Lung (tissue), 12 donors: ENCODE measurements around the gene IQSEC1. TPM values are rescaled to one million over a fixed set of nuclear protein-coding genes. Genes with fewer than 3 reads are reported as not detected.

Experiments used
- ATAC-seq: fragments of 200-7000 bp; cut with Tn5 transposase; one replicate; pipeline ENCODE4 v1.9.1; 2020; ENCODE audit warnings: moderate number of reproducible peaks; ENCODE audit not compliant: insufficient read depth, low FRiP score
- DNase-seq, 3 donors: peaks; one replicate each; pipeline ENCODE4 v3.0.0-alpha.2; 2013 to 2017
- H3K27ac ChIP-seq, 2 donors: one replicate each; pipeline ENCODE4 v1.5.1; 2013; ENCODE audit warnings: mild to moderate bottlenecking in 2 of 2, moderate library complexity in 2 of 2, control low read depth in 1 of 2, inconsistent platforms in 1 of 2, low read depth in 1 of 2, low read length in 1 of 2
- H3K27me3 ChIP-seq, 3 donors: one replicate each; pipeline ENCODE4 v1.5.1; 2013; ENCODE audit warnings: low read length in 2 of 3; ENCODE audit not compliant: control insufficient read depth in 3 of 3, insufficient read depth in 3 of 3
- H3K36me3 ChIP-seq, 4 donors: one replicate each; pipeline ENCODE4 v1.5.1; 2013; ENCODE audit warnings: low read length in 4 of 4, mild to moderate bottlenecking in 1 of 4, moderate library complexity in 1 of 4; ENCODE audit not compliant: control insufficient read depth in 4 of 4, insufficient read depth in 4 of 4
- H3K4me1 ChIP-seq, 5 donors: one replicate each; pipeline ENCODE4 v1.5.1; 2013; ENCODE audit warnings: low read length in 5 of 5, mild to moderate bottlenecking in 2 of 5, moderate library complexity in 1 of 5; ENCODE audit not compliant: control insufficient read depth in 5 of 5, insufficient read depth in 5 of 5
- H3K4me3 ChIP-seq: one replicate; pipeline ENCODE4 v1.5.1; 2013; ENCODE audit warnings: mild to moderate bottlenecking, control low read depth, moderate library complexity
- H3K9ac ChIP-seq, 2 donors: one replicate each; pipeline ENCODE4 v1.5.1; 2013; ENCODE audit warnings: low read length in 2 of 2, control low read depth in 1 of 2; ENCODE audit not compliant: insufficient read depth in 1 of 2
- H3K9me3 ChIP-seq, 4 donors: one replicate each; pipeline ENCODE4 v1.5.1; 2013; ENCODE audit warnings: low read length in 3 of 4, mild to moderate bottlenecking in 1 of 4, moderate library complexity in 1 of 4; ENCODE audit not compliant: control insufficient read depth in 4 of 4, insufficient read depth in 3 of 4
- WGBS, 2 donors: extraction: QIAGEN DNeasy Blood & Tissue Kit; methylation state at CpG; one replicate each; pipeline ENCODE4 v1.1.7; 2013; 5-methylcytosine and 5-hydroxymethylcytosine counted together
- polyA plus RNA-seq, 2 donors: library from polyadenylated mRNA; stranded (reverse); fragments of 200-250 nt; gene quantifications; one replicate each; pipeline ENCODE4 v1.2.1, GENCODE V29; 2013
- total RNA-seq, 2 donors: library from RNA; depleted of rRNA in 1 of 2; stranded (reverse); fragments of >200 nt in 1 of 2; gene quantifications; one replicate each; pipeline ENCODE4 v1.2.1, GENCODE V29; 2014 to 2021
- TF ChIP-seq, protein P1 (sequence below): IDR thresholded peaks from 2 replicates; pipeline ENCODE4 v1.5.1; 2012; ENCODE audit warnings: mild to moderate bottlenecking; ENCODE audit errors: control extremely low read depth, extremely low read depth
- donor health status: control.
- donor health status: control.
- donor health status: Bipolar disorder and iron deficiency.
- donor health status: healthy.
- donor health status: DM: yes; HTN: yes; CAD: no.

Gene IQSEC1
- total and polyA plus RNA-seq, 4 donors: 13.9 to 69.1 (median 31.1) TPM

DNA sequence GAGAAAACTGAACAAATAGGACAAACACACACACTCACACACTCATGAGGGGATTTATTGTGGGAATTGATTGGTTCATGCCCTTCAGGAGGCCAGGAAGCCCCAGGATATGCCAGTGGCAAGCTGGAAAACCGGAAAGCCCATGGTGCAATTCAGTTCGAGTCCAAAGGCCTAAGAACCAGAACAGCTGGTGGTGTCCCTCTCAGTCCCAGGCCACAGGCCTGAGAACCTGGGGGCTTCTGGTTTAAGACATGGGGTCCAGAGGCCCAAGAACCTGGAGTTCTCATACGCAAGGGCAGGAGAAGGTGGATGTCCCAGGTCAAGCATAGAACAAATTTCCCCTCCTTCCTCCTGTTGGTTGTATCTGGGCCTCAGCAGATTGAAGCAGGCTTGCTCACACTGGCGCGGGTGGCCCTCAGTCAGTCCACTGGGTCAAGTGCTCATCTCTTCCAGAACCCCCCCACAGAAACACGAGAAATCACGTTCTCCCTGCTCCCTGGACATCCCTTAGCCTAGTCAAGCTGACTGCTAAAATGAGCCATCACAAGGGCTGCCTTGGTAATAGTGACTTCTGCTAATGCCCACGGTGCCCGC lies 181.7 kb downstream of the IQSEC1 start:
- no peak for DNase-seq
- TF ChIP-seq, protein P1, sequence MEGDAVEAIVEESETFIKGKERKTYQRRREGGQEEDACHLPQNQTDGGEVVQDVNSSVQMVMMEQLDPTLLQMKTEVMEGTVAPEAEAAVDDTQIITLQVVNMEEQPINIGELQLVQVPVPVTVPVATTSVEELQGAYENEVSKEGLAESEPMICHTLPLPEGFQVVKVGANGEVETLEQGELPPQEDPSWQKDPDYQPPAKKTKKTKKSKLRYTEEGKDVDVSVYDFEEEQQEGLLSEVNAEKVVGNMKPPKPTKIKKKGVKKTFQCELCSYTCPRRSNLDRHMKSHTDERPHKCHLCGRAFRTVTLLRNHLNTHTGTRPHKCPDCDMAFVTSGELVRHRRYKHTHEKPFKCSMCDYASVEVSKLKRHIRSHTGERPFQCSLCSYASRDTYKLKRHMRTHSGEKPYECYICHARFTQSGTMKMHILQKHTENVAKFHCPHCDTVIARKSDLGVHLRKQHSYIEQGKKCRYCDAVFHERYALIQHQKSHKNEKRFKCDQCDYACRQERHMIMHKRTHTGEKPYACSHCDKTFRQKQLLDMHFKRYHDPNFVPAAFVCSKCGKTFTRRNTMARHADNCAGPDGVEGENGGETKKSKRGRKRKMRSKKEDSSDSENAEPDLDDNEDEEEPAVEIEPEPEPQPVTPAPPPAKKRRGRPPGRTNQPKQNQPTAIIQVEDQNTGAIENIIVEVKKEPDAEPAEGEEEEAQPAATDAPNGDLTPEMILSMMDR: no peak
- 56 to 65% methylated on average over 9 of the region's 9 CpGs for WGBS, 2 donors
- ATAC-seq: no peak
- Histone ChIP-seq H3K27ac (no peak overlapping the region), H3K36me3 (no peaks in the 10 kb centered on the region), H3K27me3 (peaks cover 0 to 10% (median 0%) of the 10 kb centered on the region in 3 donors), H3K4me1 (peaks cover 3 to 5% (median 3%) of the 10 kb centered on the region in 5 donors), H3K9ac (no peak overlapping the region), H3K4me3 (no peak overlapping the region), H3K9me3 (no peaks in the 10 kb centered on the region)

DNA sequence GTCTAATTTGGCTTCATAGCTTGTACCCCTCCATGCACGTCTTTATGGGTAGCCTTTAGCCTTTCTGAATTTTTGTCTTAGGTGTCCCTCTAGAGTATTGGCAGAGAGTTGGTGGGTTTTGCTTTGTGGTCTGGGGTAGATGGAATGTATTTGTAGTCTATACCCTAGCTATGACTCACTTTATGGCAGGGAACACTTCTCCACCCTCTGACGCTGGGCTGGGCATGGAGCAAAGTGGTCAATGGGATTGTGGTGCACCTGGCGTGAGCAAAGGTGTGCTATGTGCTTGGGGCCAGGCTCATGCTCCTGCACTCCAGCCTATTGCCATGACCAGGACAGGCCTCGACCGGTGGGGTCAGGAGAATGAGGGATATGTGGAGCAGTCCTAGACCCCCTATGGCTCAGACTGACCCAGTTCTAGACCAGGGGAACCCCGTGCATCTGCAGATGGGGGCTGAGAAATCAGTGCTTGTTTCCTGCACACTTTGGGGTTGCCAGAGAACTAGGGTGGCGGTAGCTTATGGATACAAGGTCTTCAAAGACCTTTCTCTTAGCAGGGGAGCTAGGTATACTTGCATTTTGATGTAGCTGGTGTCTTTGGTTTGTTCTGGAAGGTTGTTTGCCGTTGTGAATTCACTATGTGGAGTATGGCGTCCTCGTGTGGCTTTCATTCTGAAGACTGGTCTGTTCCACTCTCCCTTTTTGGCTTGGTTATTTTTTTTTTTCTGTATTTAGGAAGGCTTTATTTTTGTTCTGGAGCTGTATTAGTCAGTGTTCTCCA lies 182.4 kb downstream of the IQSEC1 start:
- ATAC-seq (no peak), DNase-seq (no peak)
- Histone ChIP-seq H3K27me3 (peaks cover 0 to 10% (median 0%) of the 10 kb centered on the region in 3 donors), H3K4me1 (peaks cover under 1 to 5% (median 3%) of the 10 kb centered on the region in 5 donors), H3K9me3 (no peaks in the 10 kb centered on the region), H3K36me3 (no peaks in the 10 kb centered on the region), H3K4me3 (no peak overlapping the region), H3K9ac (no peak overlapping the region), H3K27ac (no peak overlapping the region)
- 88 to 96% methylated on average over 10 of the region's 10 CpGs for WGBS, 2 donors
- TF ChIP-seq, protein P1: no peak

DNA sequence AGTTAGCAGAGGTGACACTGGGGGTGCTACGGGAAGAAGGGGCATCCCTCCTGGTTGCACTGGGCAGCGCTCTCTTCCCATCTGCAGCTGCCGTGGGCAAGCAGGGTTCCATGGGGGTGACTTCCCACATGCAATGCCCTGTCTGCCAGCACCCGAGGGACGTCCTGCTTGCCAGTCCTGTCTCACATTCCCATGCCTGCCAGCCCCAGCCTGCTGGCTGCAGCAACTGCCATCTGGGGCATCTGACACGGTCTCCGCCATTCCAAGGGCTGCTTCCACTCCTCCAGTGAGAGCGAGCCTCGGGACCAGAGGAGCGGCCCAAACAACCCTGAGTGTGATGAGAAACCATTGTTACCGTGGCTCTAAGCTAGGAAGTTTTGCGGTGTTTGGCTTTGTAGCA lies 186.5 kb downstream of the IQSEC1 start:
- ATAC-seq: no peak
- H3K27ac ChIP-seq: no peak overlapping the region
- WGBS, 2 donors: 83 to 92% methylated on average over 12 of the region's 12 CpGs
- peaks cover 0 to 10% (median 0%) of the 10 kb centered on the region in 3 donors for H3K27me3 ChIP-seq
- H3K36me3 ChIP-seq: no peaks in the 10 kb centered on the region
- TF ChIP-seq, protein P1: no peak
- H3K9ac ChIP-seq: no peak overlapping the region
- H3K4me1 ChIP-seq: peaks cover 0 to 4% (median under 1%) of the 10 kb centered on the region in 5 donors
- no peak for DNase-seq
- H3K4me3 ChIP-seq: no peak overlapping the region
- H3K9me3 ChIP-seq: no peaks in the 10 kb centered on the region
